ENCODE measurements around the gene KCNJ6.

KCNJ6 gene

DNA sequence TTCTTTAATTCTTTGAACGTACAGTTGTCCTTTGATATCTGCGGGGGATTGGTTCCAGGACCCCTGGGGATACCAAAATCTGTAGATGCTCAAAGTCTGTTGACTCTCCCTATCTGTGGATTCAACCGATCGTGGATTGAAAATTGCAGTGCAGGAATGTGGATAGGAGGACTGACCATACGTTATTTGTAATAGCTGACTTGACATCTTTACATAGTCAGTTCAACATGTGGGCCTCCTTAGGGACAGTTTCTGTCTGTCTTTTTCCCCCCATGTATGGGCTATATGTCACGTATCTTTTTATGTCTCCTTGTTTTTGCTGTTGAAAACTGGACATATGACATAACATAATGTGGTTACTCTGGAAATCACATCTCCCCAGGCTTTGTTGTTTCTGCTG is 344.8 kb downstream of the KCNJ6 start:
- H3K4me1 ChIP-seq (ENCODE audit: control insufficient read depth, insufficient read depth, low read length), result no peaks in the 10 kb centered on the region
- WGBS, 2 experiments, result 92% methylated on average over 6 of the region's 6 CpGs
- H3K4me3 ChIP-seq (ENCODE audit: insufficient read depth, low read depth, low read length), result no peak overlapping the region
- no peaks in the 10 kb centered on the region for H3K27me3 ChIP-seq (ENCODE audit: control insufficient read depth, insufficient read depth, low read length, poor library complexity, severe bottlenecking)
- H3K36me3 ChIP-seq (ENCODE audit: control insufficient read depth, insufficient read depth, low read length), result no peaks in the 10 kb centered on the region
- H3K27ac ChIP-seq (ENCODE audit: insufficient read depth, low read depth, low read length, poor library complexity, severe bottlenecking), result no peak overlapping the region
- H3K9me3 ChIP-seq (ENCODE audit: control insufficient read depth, low read length), result no peaks in the 10 kb centered on the region

DNA sequence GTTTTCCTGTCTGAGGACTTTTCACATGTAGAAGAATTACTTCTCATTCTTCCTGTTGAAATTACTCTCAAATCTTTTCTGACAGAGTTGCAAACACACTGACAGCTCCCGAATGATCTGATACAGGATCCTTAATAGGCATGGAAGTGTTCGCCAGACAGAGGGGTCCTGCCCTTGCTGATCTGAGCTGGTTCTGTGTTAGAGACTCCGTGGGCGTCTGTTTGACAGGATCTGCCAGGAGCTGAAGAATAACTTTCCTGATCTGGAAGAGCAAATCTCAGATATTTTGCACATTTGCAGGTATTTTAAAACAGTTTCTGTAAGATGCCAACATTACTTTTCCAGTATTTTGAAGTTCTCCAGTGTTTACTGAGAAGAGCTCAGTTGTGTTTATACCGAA is 347.3 kb downstream of the KCNJ6 start:
- Histone ChIP-seq H3K4me3 (ENCODE audit: insufficient read depth, low read depth, low read length) (no peak overlapping the region), H3K4me1 (ENCODE audit: control insufficient read depth, insufficient read depth, low read length) (no peaks in the 10 kb centered on the region), H3K36me3 (ENCODE audit: control insufficient read depth, insufficient read depth, low read length) (no peaks in the 10 kb centered on the region), H3K27me3 (ENCODE audit: control insufficient read depth, insufficient read depth, low read length, poor library complexity, severe bottlenecking) (peaks cover 4% of the 10 kb centered on the region), H3K27ac (ENCODE audit: insufficient read depth, low read depth, low read length, poor library complexity, severe bottlenecking) (no peak overlapping the region), H3K9me3 (ENCODE audit: control insufficient read depth, low read length) (no peaks in the 10 kb centered on the region)
- 89 to 92% methylated on average over 5 of the region's 5 CpGs for WGBS, 2 experiments

DNA sequence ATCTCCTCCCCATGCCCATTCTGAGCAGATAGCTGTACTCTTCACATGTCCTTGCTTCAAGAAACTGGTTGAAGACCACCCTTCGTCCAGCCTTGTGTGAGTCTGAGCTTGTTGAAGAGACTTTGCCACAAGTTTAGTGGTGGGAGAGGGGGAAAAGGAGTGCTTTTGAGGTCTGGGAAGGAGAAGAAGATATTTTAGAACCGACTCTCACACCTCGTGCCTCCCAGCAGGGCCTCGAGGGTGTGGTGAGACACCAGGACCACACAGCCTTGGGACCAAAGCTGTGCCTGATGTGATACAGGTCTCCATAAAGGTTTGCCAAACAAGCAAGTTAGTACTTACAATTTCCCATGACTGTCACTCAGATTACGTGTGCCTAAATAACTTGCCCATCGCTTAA is 347.8 kb downstream of the KCNJ6 start:
- 88 to 92% methylated on average over 6 of the region's 6 CpGs for WGBS, 2 experiments
- Histone ChIP-seq H3K27me3 (ENCODE audit: control insufficient read depth, insufficient read depth, low read length, poor library complexity, severe bottlenecking) (peaks cover 4% of the 10 kb centered on the region), H3K36me3 (ENCODE audit: control insufficient read depth, insufficient read depth, low read length) (no peaks in the 10 kb centered on the region), H3K4me3 (ENCODE audit: insufficient read depth, low read depth, low read length) (no peak overlapping the region), H3K27ac (ENCODE audit: insufficient read depth, low read depth, low read length, poor library complexity, severe bottlenecking) (no peak overlapping the region), H3K9me3 (ENCODE audit: control insufficient read depth, low read length) (no peaks in the 10 kb centered on the region), H3K4me1 (ENCODE audit: control insufficient read depth, insufficient read depth, low read length) (no peaks in the 10 kb centered on the region)

DNA sequence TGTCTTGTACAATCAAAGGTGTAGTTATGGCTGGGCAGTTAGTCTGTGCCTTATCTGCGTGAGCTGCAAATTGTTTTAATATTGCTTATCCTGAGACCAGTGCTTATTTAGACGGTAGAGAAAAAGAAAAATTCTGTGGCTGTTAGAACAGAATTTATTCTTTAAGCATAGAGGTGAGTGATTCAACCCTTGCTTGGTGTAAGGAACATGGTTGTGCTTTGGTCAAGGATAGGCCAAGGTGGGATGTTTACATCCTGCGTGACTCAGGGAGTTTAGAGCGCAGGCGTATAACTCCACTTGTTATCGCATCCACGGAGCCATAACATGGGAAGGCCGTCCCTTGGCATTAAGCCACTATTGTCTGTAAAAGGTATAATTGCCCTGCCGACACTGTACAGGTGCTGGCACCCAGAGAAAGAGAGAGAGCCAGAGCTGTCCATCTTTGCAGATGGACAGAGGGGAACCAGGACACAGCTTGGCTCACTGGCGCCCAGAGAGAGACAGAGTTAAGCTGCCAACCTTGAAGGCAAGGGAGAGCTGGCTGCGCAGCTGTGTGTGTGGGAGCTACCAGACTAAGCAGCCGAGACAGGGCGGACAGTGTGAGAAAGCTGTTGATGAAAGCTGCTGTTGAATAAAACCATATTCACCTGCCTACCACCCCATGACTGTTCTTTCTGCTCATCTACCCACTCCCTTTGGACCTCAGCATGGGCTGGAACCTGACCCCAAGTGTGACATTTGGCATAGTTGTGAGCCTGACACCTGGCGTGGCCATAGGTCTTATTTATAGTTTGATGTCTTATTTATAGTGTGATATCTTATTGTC is 349.3 kb downstream of the KCNJ6 start:
- Histone ChIP-seq H3K9me3 (ENCODE audit: control insufficient read depth, low read length) (no peaks in the 10 kb centered on the region), H3K4me1 (ENCODE audit: control insufficient read depth, insufficient read depth, low read length) (no peaks in the 10 kb centered on the region), H3K36me3 (ENCODE audit: control insufficient read depth, insufficient read depth, low read length) (no peaks in the 10 kb centered on the region), H3K4me3 (ENCODE audit: insufficient read depth, low read depth, low read length) (no peak overlapping the region), H3K27ac (ENCODE audit: insufficient read depth, low read depth, low read length, poor library complexity, severe bottlenecking) (no peak overlapping the region), H3K27me3 (ENCODE audit: control insufficient read depth, insufficient read depth, low read length, poor library complexity, severe bottlenecking) (peaks cover 4% of the 10 kb centered on the region)
- WGBS, 2 experiments, result 95% methylated on average over 13 to 14 of the region's 14 CpGs

DNA sequence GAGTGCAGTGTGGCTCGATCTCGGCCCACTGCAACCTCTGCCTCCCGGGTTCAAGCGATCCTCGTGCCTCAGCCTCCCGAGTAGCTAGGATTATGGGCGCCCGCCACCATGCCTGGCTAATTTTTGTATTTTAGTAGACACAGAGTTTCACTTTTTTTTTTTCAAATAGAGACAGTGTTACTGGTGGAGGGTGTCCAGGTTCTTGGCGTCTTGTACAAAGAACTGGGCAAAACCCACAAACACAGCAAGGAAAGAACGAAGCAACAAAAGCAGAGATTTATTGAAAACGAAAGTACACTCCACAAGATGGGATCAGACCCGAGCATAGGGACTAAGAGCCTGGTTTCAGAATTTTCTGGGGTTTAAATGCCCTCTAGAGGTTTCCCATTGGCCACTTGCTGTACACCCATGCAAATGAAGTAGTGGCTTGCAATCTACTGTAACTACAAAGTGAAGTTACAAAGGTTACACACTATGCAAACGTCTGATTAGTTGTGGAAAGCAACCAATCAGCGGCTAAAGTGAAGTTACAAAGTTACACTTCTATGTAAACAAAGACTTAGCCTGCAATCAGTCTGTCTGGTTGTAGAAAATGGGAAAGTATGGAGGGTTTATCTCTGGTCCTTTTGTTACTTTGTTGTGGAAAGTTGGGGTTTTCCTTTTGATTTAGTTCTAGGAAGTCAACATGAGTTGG is 350.6 kb downstream of the KCNJ6 start:
- WGBS, 2 experiments, result 92 to 95% methylated on average over 14 of the region's 14 CpGs
- no peaks in the 10 kb centered on the region for H3K9me3 ChIP-seq (ENCODE audit: control insufficient read depth, low read length)
- H3K4me1 ChIP-seq (ENCODE audit: control insufficient read depth, insufficient read depth, low read length), result no peaks in the 10 kb centered on the region
- H3K27me3 ChIP-seq (ENCODE audit: control insufficient read depth, insufficient read depth, low read length, poor library complexity, severe bottlenecking), result peaks cover 4% of the 10 kb centered on the region
- H3K4me3 ChIP-seq (ENCODE audit: insufficient read depth, low read depth, low read length), result no peak overlapping the region
- H3K36me3 ChIP-seq (ENCODE audit: control insufficient read depth, insufficient read depth, low read length), result no peaks in the 10 kb centered on the region
- no peak overlapping the region for H3K27ac ChIP-seq (ENCODE audit: insufficient read depth, low read depth, low read length, poor library complexity, severe bottlenecking)

DNA sequence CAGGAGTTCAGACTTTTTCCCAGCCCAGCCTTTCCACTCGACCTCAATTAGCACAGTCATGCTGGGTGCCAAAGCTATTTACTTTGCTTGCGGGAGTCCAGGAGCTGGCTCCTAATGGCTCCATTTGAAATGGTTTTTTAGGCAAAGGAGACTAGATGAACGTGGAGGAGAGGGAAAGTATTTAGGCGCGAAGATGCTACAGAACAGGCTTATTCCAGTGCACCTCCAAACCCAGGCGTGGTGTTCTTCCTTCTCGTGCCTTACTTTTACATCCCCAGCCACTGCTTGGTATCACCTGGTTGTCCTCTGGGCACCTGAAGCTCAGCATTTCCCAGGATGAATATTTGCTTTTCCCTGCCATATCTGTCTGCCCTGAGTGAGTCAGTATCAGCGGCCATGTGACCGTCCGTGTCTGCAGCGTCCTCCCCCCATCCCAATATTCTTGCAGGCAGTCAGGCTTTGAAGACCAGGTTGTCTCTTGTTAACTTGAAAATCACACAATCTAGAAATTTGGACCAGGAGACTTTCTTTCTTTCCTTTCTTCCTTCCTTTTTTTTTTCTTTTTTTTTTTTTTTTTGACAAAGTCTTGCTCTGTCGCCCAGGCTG is 351.2 kb downstream of the KCNJ6 start:
- Histone ChIP-seq H3K27ac (ENCODE audit: insufficient read depth, low read depth, low read length, poor library complexity, severe bottlenecking) (no peak overlapping the region), H3K4me3 (ENCODE audit: insufficient read depth, low read depth, low read length) (no peak overlapping the region), H3K4me1 (ENCODE audit: control insufficient read depth, insufficient read depth, low read length) (no peaks in the 10 kb centered on the region), H3K27me3 (ENCODE audit: control insufficient read depth, insufficient read depth, low read length, poor library complexity, severe bottlenecking) (peaks cover 4% of the 10 kb centered on the region), H3K36me3 (ENCODE audit: control insufficient read depth, insufficient read depth, low read length) (no peaks in the 10 kb centered on the region), H3K9me3 (ENCODE audit: control insufficient read depth, low read length) (no peaks in the 10 kb centered on the region)
- WGBS, 2 experiments, result 59 to 62% methylated on average over 12 of the region's 12 CpGs

DNA sequence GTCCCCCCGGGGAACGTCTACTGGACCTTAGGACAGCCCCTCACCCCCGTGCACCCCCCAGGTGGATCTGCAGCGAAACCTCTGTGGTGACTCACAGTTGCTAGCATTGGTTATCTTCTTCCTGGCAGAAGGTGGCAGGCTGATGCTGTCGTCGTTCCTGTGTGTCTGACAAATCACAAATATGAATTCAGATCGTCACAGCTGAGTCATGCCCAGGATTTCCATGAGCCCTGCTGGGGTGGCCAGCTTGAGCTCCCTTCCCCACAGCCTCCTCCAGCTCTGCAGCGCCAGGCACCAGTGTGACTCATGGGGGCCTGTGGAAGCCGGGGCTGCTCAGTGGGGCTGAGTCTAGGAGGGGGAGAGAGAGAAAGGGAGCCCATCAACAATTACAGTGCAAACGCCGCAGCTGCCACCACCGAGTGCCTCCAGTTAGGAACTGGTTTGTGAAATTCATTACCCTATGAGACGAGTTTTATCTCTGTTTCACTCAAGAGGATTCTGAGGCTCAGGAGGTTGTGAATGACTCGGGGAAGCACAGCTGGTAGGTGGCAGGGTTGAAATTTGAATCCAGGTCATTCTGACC is 351.8 kb downstream of the KCNJ6 start:
- H3K36me3 ChIP-seq (ENCODE audit: control insufficient read depth, insufficient read depth, low read length), result no peaks in the 10 kb centered on the region
- 20 to 21% methylated on average over 13 to 14 of the region's 14 CpGs for WGBS, 2 experiments
- no peak overlapping the region for H3K27ac ChIP-seq (ENCODE audit: insufficient read depth, low read depth, low read length, poor library complexity, severe bottlenecking)
- peak overlapping the region; percentile 23 for H3K4me3 ChIP-seq (ENCODE audit: insufficient read depth, low read depth, low read length)
- peaks cover 4% of the 10 kb centered on the region for H3K27me3 ChIP-seq (ENCODE audit: control insufficient read depth, insufficient read depth, low read length, poor library complexity, severe bottlenecking)
- no peaks in the 10 kb centered on the region for H3K9me3 ChIP-seq (ENCODE audit: control insufficient read depth, low read length)
- no peaks in the 10 kb centered on the region for H3K4me1 ChIP-seq (ENCODE audit: control insufficient read depth, insufficient read depth, low read length)

DNA sequence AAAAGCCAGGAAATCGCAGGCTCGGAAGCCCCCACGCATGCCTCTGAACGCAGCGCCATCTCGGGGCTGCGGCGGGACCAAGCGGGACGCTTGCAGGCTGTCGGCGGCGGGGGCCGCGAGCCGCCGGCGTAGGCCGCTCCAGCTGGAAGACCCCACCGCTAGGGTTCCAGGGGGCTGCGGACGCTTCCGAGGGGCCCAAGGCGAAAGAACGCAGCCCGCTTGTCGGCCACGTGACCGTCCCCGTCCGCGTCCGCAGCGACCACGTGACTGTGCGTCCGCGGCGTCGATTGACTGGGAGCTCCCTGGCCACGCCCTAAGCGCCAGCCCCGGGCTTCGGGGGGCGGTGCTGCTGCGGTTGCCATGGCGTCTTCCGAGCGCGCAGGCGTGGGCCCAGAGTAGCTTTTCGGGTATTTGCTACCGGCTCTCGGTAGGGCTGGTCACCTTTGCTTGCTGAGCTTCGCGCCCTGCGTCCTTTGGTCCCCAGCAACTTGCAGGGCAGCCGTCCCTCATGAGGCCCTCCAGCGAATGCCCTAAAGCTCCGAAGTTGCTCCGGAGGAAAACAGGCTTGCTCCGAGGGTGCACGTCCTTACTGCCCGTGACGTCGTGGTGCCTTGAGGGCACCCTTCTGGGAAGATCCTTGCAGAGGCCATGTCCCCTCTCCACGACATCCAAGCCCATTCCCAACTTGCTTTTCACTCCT is 352.5 kb downstream of the KCNJ6 start:
- H3K27ac ChIP-seq (ENCODE audit: insufficient read depth, low read depth, low read length, poor library complexity, severe bottlenecking), result no peak overlapping the region
- no peaks in the 10 kb centered on the region for H3K4me1 ChIP-seq (ENCODE audit: control insufficient read depth, insufficient read depth, low read length)
- WGBS, 2 experiments, result 24% methylated on average over 67 of the region's 67 CpGs
- H3K4me3 ChIP-seq (ENCODE audit: insufficient read depth, low read depth, low read length), result peak overlapping the region; percentile 23
- H3K9me3 ChIP-seq (ENCODE audit: control insufficient read depth, low read length), result no peaks in the 10 kb centered on the region
- peaks cover 4% of the 10 kb centered on the region for H3K27me3 ChIP-seq (ENCODE audit: control insufficient read depth, insufficient read depth, low read length, poor library complexity, severe bottlenecking)
- no peaks in the 10 kb centered on the region for H3K36me3 ChIP-seq (ENCODE audit: control insufficient read depth, insufficient read depth, low read length)

DNA sequence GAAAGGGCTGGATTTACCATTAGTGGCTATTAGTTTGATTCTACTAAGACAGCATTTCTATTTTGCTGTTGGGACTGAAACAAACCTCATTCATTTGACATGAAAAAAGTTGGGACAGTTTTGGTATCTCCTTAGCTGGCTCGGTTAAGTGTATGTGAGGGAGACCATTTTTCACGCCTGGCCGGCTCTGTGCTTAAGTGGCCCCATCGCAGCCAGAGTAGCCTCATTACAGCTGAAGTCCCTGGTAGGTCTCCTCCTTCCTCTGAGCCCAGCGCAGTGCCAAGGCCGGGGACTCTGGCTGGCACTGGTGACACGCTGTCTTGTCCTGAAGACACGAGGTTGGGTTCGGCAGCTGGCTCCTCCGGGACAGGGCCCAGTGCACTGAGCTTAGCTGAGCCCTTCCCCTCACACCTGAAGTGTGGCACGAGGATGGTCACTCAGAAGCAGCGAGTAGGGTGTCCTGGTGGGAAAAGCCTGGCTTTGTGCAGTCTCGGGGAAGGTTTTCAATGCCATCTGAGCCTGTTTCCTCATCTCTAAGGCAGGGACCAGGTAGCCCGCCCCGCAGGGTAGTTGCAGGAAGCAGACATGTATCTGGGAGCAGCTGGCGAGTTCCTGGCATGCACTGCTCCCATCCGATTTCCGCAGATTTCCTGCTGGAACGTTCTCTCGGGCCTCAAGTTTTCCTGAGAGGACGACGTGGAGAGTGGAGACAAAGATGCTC is 353.2 kb downstream of the KCNJ6 start:
- Histone ChIP-seq H3K4me3 (ENCODE audit: insufficient read depth, low read depth, low read length) (peak overlapping the region; percentile 23), H3K9me3 (ENCODE audit: control insufficient read depth, low read length) (no peaks in the 10 kb centered on the region), H3K27ac (ENCODE audit: insufficient read depth, low read depth, low read length, poor library complexity, severe bottlenecking) (no peak overlapping the region), H3K27me3 (ENCODE audit: control insufficient read depth, insufficient read depth, low read length, poor library complexity, severe bottlenecking) (peaks cover 4% of the 10 kb centered on the region), H3K4me1 (ENCODE audit: control insufficient read depth, insufficient read depth, low read length) (no peaks in the 10 kb centered on the region), H3K36me3 (ENCODE audit: control insufficient read depth, insufficient read depth, low read length) (no peaks in the 10 kb centered on the region)
- 89% methylated on average over 22 of the region's 22 CpGs for WGBS, 2 experiments

Data from ectodermal cell (in vitro differentiated cells).